GM12864 (cell line): Measurements from ENCODE around the gene ICAM4.

Experiments
- DNase-seq: peaks from one replicate; pipeline ENCODE4 v3.0.0-alpha.2; 2011; ENCODE audit warnings: low read depth
- H3K4me3 ChIP-seq: 2 replicates; pipeline ENCODE4 v1.5.1; 2011; ENCODE audit warnings: mild to moderate bottlenecking, low read depth, low read length, control low read depth
- CTCF ChIP-seq: IDR thresholded peaks from 2 replicates; pipeline ENCODE4 v1.5.1; 2011; ENCODE audit warnings: low read depth, mild to moderate bottlenecking, moderate library complexity, low read length, control low read depth, inconsistent platforms; ENCODE audit errors: missing control alignments

ICAM4 gene

DNA sequence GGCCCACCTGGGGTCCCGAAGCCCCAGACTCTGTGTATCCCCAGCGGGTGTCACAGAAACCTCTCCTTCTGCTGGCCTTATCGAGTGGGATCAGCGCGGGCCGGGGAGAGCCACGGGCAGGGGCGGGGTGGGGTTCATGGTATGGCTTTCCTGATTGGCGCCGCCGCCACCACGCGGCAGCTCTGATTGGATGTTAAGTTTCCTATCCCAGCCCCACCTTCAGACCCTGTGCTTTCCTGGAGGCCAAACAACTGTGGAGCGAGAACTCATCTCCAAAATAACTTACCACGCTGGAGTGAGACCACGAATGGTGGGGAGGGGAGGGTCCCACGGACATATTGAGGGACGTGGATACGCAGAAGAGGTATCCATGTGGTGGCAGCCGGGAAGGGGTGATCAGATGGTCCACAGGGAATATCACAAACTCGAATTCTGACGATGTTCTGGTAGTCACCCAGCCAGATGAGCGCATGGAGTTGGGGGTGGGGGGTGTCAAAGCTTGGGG lies 2.0 kb downstream of the ICAM4 start:
- H3K4me3 ChIP-seq: peak overlapping the region; percentile 55
- peak; percentile 46 for DNase-seq
- no peak for TF ChIP-seq CTCF

DNA sequence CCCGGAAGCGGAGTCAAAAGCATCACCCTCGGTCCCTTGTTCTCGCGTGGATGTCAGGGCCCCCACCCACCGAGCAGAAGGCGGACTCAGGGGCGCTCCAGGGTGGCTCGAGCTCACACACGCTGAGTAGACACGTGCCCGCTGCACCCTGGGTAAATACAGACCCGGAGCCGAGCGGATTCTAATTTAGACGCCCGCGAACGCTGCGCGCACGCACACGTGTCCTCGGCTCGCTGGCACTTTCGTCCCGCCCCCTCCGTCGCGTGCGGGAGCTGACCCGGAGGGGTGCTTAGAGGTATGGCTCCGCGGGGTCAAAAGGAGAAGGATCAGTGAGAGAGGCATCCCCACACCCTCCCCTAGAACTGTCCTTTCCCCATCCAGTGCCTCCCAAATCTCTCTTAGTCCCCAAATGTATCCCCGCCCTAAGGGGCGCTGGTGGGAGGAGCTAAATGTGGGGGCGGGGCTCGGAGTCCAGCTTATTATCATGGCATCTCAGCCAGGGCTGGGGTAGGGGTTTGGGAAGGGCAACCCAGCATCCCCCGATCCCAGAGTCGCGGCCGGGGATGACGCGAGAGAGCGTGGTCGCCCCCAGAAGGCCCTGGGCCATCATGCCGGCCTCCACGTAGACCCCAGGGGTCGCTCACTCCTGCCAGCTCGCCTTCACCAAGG lies 2.5 kb downstream of the ICAM4 start:
- H3K4me3 ChIP-seq: peak overlapping the region; percentile 55
- DNase-seq: peak; percentile 54
- no peak for TF ChIP-seq CTCF

- no peak for TF ChIP-seq CTCF
- DNase-seq: no peak
- H3K4me3 ChIP-seq: peak within 1 kb of the TSS; percentile 55
These were observed 3.1 kb downstream of the ICAM4 start, which contains the start of gene ICAM5 for GRCh38 chr19:10289836-10290356. ICAM5 (plus strand) TSS chr19:10289952; CDS start chr19:10290044, 92 bp downstream.

DNA sequence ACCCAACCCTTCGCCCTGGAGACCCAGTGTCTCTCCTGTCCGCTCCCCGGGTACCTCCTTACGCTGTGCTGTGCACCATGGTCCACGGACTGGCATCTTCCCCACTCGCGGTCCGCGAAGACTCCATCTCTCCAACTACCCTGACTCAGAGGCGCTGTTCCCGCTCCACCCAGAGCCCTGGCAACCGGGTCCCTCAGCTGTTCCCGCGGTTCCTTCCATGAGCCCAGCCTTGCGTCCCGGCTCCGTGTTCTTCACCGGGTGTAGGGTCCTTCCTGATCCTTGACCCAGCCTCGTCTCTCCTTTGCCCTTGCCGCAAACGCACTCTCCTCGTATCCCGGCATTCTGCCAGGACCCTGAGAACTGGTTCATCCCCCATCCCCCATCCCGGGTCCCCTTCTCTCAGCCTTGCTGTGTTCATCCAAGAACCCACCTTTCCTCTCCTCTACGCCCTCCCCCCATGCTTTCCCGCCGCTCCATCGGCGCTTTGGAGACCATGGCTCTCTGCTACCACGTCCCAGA lies 3.7 kb downstream of the ICAM4 start:
- TF ChIP-seq CTCF: no peak
- DNase-seq: no peak
- peak overlapping the region; percentile 55 for H3K4me3 ChIP-seq

DNA sequence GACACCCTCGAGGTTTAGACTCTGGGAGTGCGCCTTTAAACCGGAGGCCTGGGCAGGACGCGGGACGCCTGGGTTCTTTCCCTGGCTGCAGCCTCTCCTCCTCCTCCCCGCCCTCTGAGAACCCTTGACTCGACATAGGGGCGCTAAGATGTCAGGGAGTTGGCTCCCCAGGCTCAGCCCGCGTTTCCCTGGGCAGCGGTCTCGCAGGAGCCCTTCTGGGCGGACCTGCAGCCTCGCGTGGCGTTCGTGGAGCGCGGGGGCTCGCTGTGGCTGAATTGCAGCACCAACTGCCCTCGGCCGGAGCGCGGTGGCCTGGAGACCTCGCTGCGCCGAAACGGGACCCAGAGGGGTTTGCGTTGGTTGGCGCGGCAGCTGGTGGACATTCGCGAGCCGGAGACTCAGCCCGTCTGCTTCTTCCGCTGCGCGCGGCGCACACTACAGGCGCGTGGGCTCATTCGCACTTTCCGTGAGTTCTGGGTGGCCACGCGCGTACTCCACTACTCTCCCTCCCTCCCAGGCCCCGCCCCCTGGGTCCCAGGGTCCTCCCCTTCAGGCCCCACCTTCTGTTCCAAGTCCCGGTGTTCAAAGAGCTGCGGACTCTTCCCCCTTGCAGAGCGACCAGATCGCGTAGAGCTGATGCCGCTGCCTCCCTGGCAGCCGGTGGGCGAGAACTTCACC lies 4.3 kb downstream of the ICAM4 start:
- TF ChIP-seq CTCF: no peak
- H3K4me3 ChIP-seq: peak overlapping the region; percentile 55
- DNase-seq: no peak

DNA sequence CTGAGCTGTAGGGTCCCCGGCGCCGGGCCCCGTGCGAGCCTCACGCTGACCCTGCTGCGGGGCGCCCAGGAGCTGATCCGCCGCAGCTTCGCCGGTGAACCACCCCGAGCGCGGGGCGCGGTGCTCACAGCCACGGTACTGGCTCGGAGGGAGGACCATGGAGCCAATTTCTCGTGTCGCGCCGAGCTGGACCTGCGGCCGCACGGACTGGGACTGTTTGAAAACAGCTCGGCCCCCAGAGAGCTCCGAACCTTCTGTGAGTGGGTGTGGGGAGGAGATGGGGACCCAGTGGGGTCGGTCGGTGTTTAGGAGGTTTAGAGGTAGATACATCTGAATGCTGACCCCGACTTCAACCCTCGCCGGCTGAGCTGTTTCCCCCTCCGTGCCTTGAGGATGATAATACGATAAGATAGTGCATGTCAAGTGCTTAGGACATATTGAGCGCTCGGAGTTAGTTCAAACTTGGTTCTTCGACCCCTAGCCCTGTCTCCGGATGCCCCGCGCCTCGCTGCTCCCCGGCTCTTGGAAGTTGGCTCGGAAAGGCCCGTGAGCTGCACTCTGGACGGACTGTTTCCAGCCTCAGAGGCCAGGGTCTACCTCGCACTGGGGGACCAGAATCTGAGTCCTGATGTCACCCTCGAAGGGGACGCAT lies 4.9 kb downstream of the ICAM4 start:
- no peak for DNase-seq
- peak overlapping the region; percentile 55 for H3K4me3 ChIP-seq
- no peak for TF ChIP-seq CTCF
